ENCODE measurements around the gene PTPRT. TPM values are rescaled to one million over a fixed set of nuclear protein-coding genes. Genes with fewer than 3 reads are reported as not detected.
A peak's percentile ranks its signal among the peaks of the same experiment; 100 is the strongest.

The PTPRT gene
- total and polyA plus RNA-seq, 4 donors, result 0.03 to 0.19 (median 0.18) TPM; not detected in 1

DNA sequence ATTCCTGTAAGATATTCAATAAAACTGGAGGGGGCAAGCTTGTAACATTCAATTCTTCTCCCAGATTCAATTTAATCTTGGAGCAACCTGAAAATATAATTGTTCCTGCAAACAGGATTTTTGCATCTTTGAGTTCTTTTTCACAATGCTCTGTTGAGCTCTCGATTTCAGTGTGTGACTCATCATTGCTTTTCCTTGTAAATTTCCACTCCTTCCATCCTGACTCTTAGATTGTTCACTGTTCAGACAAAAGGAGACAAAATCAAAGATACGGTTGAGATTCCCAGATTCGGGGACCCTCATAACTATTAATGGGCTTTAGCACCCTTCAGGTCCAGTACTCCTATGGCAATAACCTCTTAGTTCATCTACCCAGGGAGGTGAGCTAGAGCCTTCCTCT lies 999.6 kb downstream of the PTPRT start:
- WGBS, 2 donors, result 77 to 85% methylated on average over 3 of the region's 3 CpGs

GRCh38 chr20:42186337-42186736 lies 1003.4 kb downstream of the PTPRT start:
- H3K27ac ChIP-seq (ENCODE audit: low read depth in 1 of 2, low read length in 2 of 2), result no peak overlapping the region
- intact Hi-C loops (cut with DNase I), result no loop called here
- no peaks in the 10 kb centered on the region for H3K27me3 ChIP-seq (ENCODE audit: control insufficient read depth in 1 of 2, insufficient read depth in 2 of 2, low read length in 1 of 2)
- H3K4me1 ChIP-seq (ENCODE audit: control insufficient read depth in 1 of 2, insufficient read depth in 2 of 2, low read length in 2 of 2), result no peaks in the 10 kb centered on the region
- no peak for DNase-seq
- 68 to 71% methylated on average over 3 of the region's 3 CpGs for WGBS, 2 donors
- H3K4me3 ChIP-seq (ENCODE audit: low read length in 2 of 2), result no peak overlapping the region
- H3K9me3 ChIP-seq (ENCODE audit: control insufficient read depth, low read length), result no peaks in the 10 kb centered on the region
- no peaks in the 10 kb centered on the region for H3K36me3 ChIP-seq (ENCODE audit: control insufficient read depth in 1 of 2, insufficient read depth in 2 of 2, low read length in 1 of 2)
- ATAC-seq (ENCODE audit: low FRiP score), result no peak

More for the DNA sequence above, 999.6 kb downstream of the PTPRT start:
- Histone ChIP-seq H3K9me3 (ENCODE audit: control insufficient read depth, low read length) (no peaks in the 10 kb centered on the region), H3K4me1 (ENCODE audit: control insufficient read depth in 1 of 2, insufficient read depth in 2 of 2, low read length in 2 of 2) (no peaks in the 10 kb centered on the region), H3K4me3 (ENCODE audit: low read length in 2 of 2) (no peak overlapping the region), H3K27ac (ENCODE audit: low read depth in 1 of 2, low read length in 2 of 2) (no peak overlapping the region), H3K36me3 (ENCODE audit: control insufficient read depth in 1 of 2, insufficient read depth in 2 of 2, low read length in 1 of 2) (no peaks in the 10 kb centered on the region), H3K27me3 (ENCODE audit: control insufficient read depth in 1 of 2, insufficient read depth in 2 of 2, low read length in 1 of 2) (no peaks in the 10 kb centered on the region)
- DNase-seq, result no peak
- no peak for ATAC-seq (ENCODE audit: low FRiP score)
- intact Hi-C loops (cut with DNase I), result no loop called here

GRCh38 chr20:42183147-42183546 lies 1006.6 kb downstream of the PTPRT start:
- no peak for ATAC-seq (ENCODE audit: low FRiP score)
- intact Hi-C loops (cut with DNase I), result no loop called here
- 58 to 68% methylated on average over 4 of the region's 4 CpGs for WGBS, 2 donors

DNA sequence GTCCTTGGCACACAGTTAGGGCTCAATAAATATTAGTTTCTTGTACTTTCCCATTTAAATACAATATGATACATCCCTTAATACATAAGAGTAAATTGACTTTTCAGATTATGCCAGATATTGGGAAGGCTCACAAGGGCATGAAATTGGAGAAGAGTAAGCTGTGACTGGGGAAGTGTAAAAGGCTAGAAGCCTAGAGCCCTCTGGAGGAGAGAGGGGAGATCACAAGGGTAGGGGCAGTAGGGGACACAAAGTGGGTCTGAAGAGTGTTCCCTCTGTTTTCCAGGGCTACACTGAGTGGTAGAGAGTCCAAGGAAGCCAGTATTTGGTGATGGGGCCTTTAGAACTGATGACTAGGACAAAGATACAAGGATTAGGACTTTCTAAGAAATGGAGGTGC lies 1008.6 kb downstream of the PTPRT start:
- ATAC-seq (ENCODE audit: low FRiP score) (no peak), DNase-seq (no peak)
- intact Hi-C loops (cut with DNase I), result no loop called here
- no peak overlapping the region for H3K27ac ChIP-seq (ENCODE audit: low read depth in 1 of 2, low read length in 2 of 2)
- H3K27me3 ChIP-seq (ENCODE audit: control insufficient read depth in 1 of 2, insufficient read depth in 2 of 2, low read length in 1 of 2), result no peaks in the 10 kb centered on the region
- H3K36me3 ChIP-seq (ENCODE audit: control insufficient read depth in 1 of 2, insufficient read depth in 2 of 2, low read length in 1 of 2), result no peaks in the 10 kb centered on the region
- H3K9me3 ChIP-seq (ENCODE audit: control insufficient read depth, low read length), result no peaks in the 10 kb centered on the region
- no peak overlapping the region for H3K4me3 ChIP-seq (ENCODE audit: low read length in 2 of 2)
- no peaks in the 10 kb centered on the region for H3K4me1 ChIP-seq (ENCODE audit: control insufficient read depth in 1 of 2, insufficient read depth in 2 of 2, low read length in 2 of 2)

More at GRCh38 chr20:42183147-42183546, 1006.6 kb downstream of the PTPRT start:
- no peak overlapping the region for H3K4me3 ChIP-seq (ENCODE audit: low read length in 2 of 2)
- H3K36me3 ChIP-seq (ENCODE audit: control insufficient read depth in 1 of 2, insufficient read depth in 2 of 2, low read length in 1 of 2), result no peaks in the 10 kb centered on the region
- H3K4me1 ChIP-seq (ENCODE audit: control insufficient read depth in 1 of 2, insufficient read depth in 2 of 2, low read length in 2 of 2), result no peaks in the 10 kb centered on the region
- H3K27ac ChIP-seq (ENCODE audit: low read depth in 1 of 2, low read length in 2 of 2), result no peak overlapping the region
- H3K27me3 ChIP-seq (ENCODE audit: control insufficient read depth in 1 of 2, insufficient read depth in 2 of 2, low read length in 1 of 2), result no peaks in the 10 kb centered on the region
- no peak for DNase-seq
- H3K9me3 ChIP-seq (ENCODE audit: control insufficient read depth, low read length), result no peaks in the 10 kb centered on the region

- H3K27ac ChIP-seq (ENCODE audit: low read depth in 1 of 2, low read length in 2 of 2), result no peak overlapping the region
- no peaks in the 10 kb centered on the region for H3K27me3 ChIP-seq (ENCODE audit: control insufficient read depth in 1 of 2, insufficient read depth in 2 of 2, low read length in 1 of 2)
- no peaks in the 10 kb centered on the region for H3K36me3 ChIP-seq (ENCODE audit: control insufficient read depth in 1 of 2, insufficient read depth in 2 of 2, low read length in 1 of 2)
- H3K9me3 ChIP-seq (ENCODE audit: control insufficient read depth, low read length), result no peaks in the 10 kb centered on the region
- WGBS, 2 donors, result 22 to 28% methylated on average over 4 of the region's 4 CpGs
- H3K4me3 ChIP-seq (ENCODE audit: low read length in 2 of 2), result no peak overlapping the region
- no peak for ATAC-seq (ENCODE audit: low FRiP score)
- H3K4me1 ChIP-seq (ENCODE audit: control insufficient read depth in 1 of 2, insufficient read depth in 2 of 2, low read length in 2 of 2), result no peaks in the 10 kb centered on the region
- DNase-seq, result no peak
- intact Hi-C loops (cut with DNase I), result no loop called here
These were observed 1009.9 kb downstream of the PTPRT start for GRCh38 chr20:42179768-42180167.

- Histone ChIP-seq H3K9me3 (ENCODE audit: control insufficient read depth, low read length) (no peaks in the 10 kb centered on the region), H3K4me3 (ENCODE audit: low read length in 2 of 2) (no peak overlapping the region), H3K36me3 (ENCODE audit: control insufficient read depth in 1 of 2, insufficient read depth in 2 of 2, low read length in 1 of 2) (no peaks in the 10 kb centered on the region), H3K27me3 (ENCODE audit: control insufficient read depth in 1 of 2, insufficient read depth in 2 of 2, low read length in 1 of 2) (no peaks in the 10 kb centered on the region), H3K27ac (ENCODE audit: low read depth in 1 of 2, low read length in 2 of 2) (no peak overlapping the region), H3K4me1 (ENCODE audit: control insufficient read depth in 1 of 2, insufficient read depth in 2 of 2, low read length in 2 of 2) (no peaks in the 10 kb centered on the region)
- intact Hi-C loops (cut with DNase I), result no loop called here
- no peak for DNase-seq
- WGBS, 2 donors, result 30 to 34% methylated on average over 2 of the region's 2 CpGs
- no peak for ATAC-seq (ENCODE audit: low FRiP score)
These were observed 1016.3 kb downstream of the PTPRT start for GRCh38 chr20:42173440-42173839.

- Histone ChIP-seq H3K4me1 (ENCODE audit: control insufficient read depth in 1 of 2, insufficient read depth in 2 of 2, low read length in 2 of 2) (no peaks in the 10 kb centered on the region), H3K4me3 (ENCODE audit: low read length in 2 of 2) (no peak overlapping the region), H3K27ac (ENCODE audit: low read depth in 1 of 2, low read length in 2 of 2) (no peak overlapping the region), H3K27me3 (ENCODE audit: control insufficient read depth in 1 of 2, insufficient read depth in 2 of 2, low read length in 1 of 2) (no peaks in the 10 kb centered on the region), H3K36me3 (ENCODE audit: control insufficient read depth in 1 of 2, insufficient read depth in 2 of 2, low read length in 1 of 2) (no peaks in the 10 kb centered on the region), H3K9me3 (ENCODE audit: control insufficient read depth, low read length) (no peaks in the 10 kb centered on the region)
- intact Hi-C loops (cut with DNase I), result no loop called here
- WGBS, 2 donors, result 44 to 62% methylated on average over 7 of the region's 7 CpGs
- DNase-seq (no peak), ATAC-seq (ENCODE audit: low FRiP score) (no peak)
These were observed 1025.4 kb downstream of the PTPRT start for GRCh38 chr20:42164121-42164890.

GRCh38 chr20:42161228-42161829 lies 1028.4 kb downstream of the PTPRT start:
- H3K36me3 ChIP-seq (ENCODE audit: control insufficient read depth in 1 of 2, insufficient read depth in 2 of 2, low read length in 1 of 2), result no peaks in the 10 kb centered on the region
- no peak overlapping the region for H3K4me3 ChIP-seq (ENCODE audit: low read length in 2 of 2)
- DNase-seq, result no peak
- 88 to 93% methylated on average over 14 of the region's 14 CpGs for WGBS, 2 donors
- no peaks in the 10 kb centered on the region for H3K27me3 ChIP-seq (ENCODE audit: control insufficient read depth in 1 of 2, insufficient read depth in 2 of 2, low read length in 1 of 2)
- intact Hi-C loops (cut with DNase I), result no loop called here
- no peaks in the 10 kb centered on the region for H3K4me1 ChIP-seq (ENCODE audit: control insufficient read depth in 1 of 2, insufficient read depth in 2 of 2, low read length in 2 of 2)
- no peaks in the 10 kb centered on the region for H3K9me3 ChIP-seq (ENCODE audit: control insufficient read depth, low read length)
- peak; percentile 33 for ATAC-seq (ENCODE audit: low FRiP score)
- H3K27ac ChIP-seq (ENCODE audit: low read depth in 1 of 2, low read length in 2 of 2), result no peak overlapping the region

GRCh38 chr20:42159808-42160207 lies 1029.9 kb downstream of the PTPRT start:
- Histone ChIP-seq H3K27me3 (ENCODE audit: control insufficient read depth in 1 of 2, insufficient read depth in 2 of 2, low read length in 1 of 2) (no peaks in the 10 kb centered on the region), H3K4me1 (ENCODE audit: control insufficient read depth in 1 of 2, insufficient read depth in 2 of 2, low read length in 2 of 2) (no peaks in the 10 kb centered on the region), H3K36me3 (ENCODE audit: control insufficient read depth in 1 of 2, insufficient read depth in 2 of 2, low read length in 1 of 2) (no peaks in the 10 kb centered on the region), H3K4me3 (ENCODE audit: low read length in 2 of 2) (no peak overlapping the region), H3K9me3 (ENCODE audit: control insufficient read depth, low read length) (no peaks in the 10 kb centered on the region), H3K27ac (ENCODE audit: low read depth in 1 of 2, low read length in 2 of 2) (no peak overlapping the region)
- intact Hi-C loops (cut with DNase I), result no loop called here
- DNase-seq (no peak), ATAC-seq (ENCODE audit: low FRiP score) (no peak)
- 19 to 25% methylated on average over 3 of the region's 3 CpGs for WGBS, 2 donors

All from aorta (tissue), 5 donors.